HS-27A (cell line): ENCODE results near the gene ANKK1.

Source experiments
- DNase-seq: peaks from one replicate; pipeline ENCODE4 v3.0.0-alpha.2; 2012; ENCODE audit warnings: low read depth, missing footprints

Gene ANKK1

DNA sequence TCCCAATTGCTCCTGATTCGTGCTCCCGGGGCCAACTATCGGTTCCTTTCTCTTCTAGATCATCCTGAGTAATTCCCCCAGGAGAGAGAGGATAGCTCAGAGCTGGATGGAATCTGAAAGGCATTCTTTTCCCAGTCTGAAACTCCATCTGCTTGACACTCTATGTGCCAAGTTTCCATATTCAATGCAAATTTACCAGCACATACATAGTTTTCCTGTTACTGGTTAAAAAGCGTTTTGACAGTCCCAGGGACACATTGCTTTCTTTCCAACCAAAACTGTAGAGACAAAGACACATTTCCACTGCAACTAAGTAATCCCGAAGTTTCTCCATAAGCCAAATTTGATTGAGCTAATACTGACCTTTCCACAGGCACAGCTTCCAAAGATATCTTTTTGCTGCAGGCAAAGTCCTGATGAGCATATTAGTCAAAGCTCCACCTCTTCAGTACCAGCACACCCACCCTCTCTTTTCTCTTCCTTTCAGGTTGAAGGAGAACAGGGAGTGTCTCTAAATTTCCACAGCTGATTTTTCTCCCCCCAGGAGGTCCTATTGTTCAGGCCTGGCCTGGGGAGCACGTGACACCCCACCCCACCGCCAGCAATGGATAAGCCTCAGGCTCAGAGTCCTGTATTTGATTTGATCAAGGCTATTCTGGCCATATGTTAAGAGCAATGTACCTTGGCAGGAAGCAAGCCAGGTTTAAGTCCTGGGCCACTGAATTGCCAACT is 9.7 kb upstream of the ANKK1 start:
- no peak for DNase-seq

DNA sequence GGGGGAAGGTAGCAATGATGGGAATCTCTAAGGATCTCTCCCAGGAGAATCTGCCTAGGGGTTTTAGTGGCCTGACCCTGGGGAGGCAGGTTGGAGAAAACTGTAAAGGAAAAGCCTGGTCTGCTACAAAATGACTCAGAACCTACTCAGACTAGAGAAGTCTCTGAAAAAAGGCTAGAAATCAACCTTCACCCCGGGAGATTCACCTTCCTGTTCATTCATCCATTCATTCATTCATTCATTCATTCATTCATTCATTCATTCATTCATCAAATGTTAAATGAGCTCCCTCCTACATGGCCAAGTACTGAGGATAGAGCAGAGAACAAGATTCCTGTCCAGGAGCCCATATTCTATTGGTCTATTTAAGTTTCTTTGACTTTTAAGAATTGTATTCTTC is 8.9 kb upstream of the ANKK1 start:
- no peak for DNase-seq

DNA sequence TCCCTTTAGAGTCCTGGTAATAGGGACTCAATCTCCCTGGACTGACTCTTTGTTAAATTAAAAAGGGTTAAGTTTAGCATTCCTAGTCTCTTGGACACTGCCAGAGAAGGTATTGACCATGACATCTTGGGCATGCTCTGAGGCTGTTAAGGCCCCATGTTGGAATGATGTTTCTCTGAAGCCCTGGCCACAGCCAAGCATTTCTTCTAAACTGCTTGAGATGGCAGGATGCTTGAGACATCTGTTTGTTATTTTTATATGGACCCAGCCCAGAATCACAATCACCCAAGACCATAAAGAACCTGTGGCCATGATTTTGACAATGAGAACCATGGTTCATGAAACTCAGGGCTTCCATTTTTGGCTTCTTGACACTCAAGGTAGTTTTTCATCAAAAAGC is 5.5 kb upstream of the ANKK1 start:
- no peak for DNase-seq

DNA sequence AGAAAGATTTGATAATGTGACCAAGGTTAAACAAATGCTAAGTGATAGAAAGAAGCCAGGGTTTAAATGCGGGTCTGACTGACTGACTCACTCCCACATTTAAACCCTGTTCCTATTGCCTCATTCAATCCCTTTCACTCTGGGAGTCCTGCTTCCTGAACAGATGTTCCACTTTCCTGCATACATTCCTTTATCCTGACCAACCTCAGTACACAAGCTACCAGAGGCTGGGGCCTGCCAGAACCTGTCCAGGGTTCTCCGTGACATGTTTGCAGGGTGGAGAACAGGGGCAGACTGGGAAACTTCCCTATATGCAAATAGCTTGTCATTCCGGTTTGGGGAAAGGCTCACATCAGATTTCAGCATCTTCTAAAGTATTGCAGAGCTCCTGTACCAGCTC is 3.0 kb upstream of the ANKK1 start:
- DNase-seq: peak; percentile 8

DNA sequence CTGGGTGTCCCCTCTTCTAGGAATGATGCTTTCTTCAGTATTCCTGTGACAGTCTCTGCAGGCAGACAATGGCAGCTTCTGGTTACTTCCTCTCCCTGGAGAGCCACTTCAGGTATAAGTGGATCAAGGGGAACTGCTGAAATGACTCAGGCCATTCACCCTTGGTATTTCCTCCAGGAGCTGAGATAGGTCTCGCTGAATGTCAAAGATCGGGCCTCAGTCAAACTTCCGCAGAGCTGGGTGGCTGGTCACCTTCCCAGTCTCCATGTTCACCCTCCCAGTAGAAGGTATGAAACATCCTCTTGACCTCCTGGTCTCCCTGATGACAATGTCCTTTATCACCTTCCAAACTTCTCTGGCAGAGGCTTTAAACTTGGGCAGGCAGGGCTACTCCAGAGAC is 1.8 kb upstream of the ANKK1 start:
- no peak for DNase-seq

DNA sequence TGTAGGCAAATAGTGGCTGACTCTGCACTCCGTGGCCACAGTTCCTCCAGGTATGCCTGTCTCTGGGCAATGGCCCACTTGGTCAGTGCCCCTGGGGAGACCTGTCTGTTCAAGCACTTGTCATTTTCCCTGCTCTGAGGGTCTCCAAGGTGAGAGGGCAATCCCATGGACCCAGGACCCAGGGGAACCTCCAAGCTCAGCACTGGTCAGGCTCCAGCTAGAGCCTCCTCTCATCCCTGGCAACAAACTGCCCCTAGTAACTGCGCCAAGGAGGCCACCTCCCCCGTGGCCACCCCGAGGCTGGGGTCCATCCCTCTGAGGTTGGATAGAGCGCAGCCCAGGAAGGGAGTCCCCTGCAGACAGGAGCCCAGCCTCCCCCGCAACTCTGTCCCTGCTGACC is 713 bp upstream of the ANKK1 start:
- DNase-seq: no peak

DNA sequence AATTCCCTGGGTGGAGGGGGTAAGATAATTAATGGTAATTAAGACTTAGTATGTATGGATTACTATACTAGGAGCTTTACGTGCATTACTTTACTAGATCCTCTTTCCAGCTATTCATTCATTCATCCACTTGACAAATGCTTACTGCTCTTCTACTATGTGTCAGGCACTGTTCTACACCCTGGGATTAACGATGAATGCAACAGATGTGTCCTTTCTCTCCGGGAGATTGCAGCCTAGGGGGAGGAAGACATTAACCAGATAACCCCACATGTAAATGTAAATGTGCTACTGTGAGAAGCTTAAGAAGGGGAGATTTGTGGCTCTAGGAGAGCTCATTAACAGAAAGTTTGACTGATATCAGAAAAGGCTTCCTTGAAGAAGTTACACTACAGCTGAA is 1.7 kb downstream of the ANKK1 start:
- DNase-seq: no peak

DNA sequence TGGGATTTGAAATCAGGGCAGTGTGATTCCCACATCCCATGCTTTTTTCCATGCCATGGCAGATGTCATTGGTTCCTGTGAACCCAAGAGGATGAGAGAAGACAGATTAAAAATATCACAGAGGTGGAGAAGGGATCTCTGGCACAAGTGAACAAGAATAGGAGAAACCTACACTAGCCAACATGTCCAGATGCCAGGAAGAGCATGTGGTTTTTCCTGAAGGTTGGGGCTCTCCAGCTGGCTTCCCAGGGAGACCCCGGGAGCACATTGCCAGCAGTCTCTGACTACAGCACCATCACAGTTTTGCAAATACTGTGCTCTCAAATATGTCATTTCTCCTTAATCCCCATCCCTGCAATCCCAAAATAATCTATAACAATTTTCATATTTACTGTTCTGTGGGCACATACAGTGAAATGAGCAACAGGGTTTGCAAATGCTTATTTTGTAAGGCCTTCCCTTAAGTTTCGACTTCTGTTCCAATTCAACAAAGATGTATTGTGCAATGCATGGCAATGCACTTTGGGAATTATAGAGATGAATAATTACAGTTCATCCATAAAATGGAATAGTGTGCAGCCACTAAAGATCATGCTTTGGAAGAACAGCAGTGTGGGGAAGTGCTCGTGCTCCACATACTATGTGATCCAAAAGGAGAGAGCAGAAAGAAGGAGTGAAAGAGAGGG is 4.8 kb downstream of the ANKK1 start:
- DNase-seq: no peak

DNA sequence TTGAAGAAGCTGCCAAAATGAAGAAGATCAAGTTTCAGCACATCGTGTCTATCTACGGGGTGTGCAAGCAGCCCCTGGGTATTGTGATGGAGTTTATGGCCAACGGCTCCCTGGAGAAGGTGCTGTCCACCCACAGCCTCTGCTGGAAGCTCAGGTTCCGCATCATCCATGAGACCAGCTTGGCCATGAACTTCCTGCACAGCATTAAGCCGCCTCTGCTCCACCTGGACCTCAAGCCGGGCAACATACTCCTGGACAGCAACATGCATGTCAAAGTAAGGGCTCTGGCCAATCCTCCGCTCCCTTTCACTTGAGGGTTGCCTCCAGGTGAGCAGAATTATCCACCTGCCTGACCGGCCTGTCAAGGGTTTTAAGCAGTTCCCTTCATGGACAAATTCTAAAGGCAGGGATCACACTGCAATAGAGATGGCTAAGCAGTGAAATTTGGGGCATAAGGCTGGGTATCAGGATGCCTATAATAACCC is 6.0 kb downstream of the ANKK1 start:
- DNase-seq: no peak

DNA sequence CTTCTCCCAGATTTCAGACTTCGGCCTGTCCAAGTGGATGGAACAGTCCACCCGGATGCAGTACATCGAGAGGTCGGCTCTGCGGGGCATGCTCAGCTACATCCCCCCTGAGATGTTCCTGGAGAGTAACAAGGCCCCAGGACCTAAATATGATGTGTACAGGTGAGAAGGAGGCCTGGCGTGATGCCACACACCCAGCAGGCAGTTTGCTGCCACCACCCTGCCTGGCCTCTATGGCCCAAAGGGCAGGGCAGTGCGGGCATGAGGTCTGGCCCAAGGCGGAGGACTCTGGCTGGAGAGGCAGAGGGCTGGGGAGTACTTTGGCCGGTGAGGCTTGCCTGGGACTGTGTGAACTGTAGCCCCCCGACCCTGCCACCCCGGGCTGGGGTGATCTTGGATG is 7.3 kb downstream of the ANKK1 start:
- no peak for DNase-seq

DNA sequence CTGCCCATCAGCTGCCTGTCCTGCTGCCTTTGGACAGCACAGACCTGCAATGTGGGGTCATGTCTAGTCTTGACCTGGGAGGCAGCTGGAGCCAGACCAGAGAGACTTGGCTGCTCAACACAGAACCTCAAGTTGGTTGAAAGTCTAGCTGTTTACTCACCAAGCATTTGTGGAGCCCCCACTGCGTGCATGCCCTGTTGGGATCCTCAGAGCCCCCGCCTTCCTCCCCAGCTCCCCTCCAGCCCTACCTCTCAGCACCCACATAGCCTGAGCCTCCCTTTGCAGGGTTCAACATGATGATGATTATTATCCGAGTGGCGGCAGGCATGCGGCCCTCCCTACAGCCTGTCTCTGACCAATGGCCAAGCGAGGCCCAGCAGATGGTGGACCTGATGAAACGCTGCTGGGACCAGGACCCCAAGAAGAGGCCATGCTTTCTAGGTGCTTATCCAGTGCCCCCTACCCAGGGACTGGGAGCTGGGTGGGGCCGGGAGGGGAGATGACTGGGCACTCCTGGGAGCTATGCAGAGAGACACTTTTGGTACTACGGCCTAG is 8.3 kb downstream of the ANKK1 start:
- DNase-seq: no peak

DNA sequence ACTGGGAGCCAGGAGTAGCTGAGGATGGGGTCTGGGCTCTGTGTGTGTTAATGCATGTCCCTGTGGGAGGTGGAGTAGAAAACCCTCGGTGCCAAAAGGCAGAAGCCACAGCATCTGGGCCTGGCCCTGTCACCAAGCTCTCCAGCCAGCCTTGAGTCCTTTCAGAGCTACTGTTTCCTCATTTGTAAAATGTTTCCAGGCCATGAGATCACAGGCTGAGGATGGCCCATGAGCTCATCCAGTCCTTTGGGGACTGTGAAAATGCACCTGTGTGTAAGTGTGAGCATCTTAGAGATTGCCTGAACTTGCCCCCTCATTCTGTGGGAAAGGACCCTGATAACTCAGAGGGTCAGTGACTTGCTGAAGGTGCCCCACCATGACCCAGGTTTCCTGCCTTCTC is 9.1 kb downstream of the ANKK1 start:
- DNase-seq: no peak

DNA sequence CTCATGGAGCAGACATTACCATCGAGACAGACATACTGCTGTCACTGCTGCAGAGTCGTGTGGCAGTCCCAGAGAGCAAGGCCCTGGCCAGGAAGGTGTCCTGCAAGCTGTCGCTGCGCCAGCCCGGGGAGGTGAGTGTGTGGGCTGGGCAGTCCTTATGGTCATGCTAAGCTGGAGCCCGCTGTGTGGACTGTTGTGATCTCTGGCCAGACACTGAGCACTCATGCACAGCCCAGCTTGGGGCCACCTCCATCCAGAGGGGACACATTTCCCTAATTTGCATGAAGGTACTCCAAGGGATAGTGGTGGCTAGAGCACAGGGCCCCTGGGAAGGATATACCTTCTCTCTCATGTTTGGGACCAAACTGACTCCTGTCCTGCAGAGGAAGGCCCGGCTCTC is 9.6 kb downstream of the ANKK1 start:
- DNase-seq: no peak

DNA sequence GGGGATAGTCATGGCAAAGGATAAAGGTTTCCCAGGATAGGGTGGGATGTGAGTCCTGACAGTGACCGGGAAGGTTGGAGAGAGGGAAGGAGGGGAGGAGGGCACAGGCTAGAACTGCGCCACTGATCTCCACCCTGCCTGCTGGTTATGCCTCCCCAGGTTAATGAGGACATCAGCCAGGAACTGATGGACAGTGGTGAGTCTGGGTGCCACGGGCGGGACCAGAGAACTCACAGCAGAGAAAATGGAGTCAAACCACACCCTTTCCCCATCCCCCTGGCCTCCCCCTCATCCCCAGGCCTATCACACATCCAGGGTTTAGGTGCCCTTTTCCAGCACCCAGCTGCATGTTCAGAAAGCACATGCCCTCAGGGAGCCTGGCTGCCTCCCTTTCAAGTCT is 10.2 kb downstream of the ANKK1 start:
- DNase-seq: no peak

DNA sequence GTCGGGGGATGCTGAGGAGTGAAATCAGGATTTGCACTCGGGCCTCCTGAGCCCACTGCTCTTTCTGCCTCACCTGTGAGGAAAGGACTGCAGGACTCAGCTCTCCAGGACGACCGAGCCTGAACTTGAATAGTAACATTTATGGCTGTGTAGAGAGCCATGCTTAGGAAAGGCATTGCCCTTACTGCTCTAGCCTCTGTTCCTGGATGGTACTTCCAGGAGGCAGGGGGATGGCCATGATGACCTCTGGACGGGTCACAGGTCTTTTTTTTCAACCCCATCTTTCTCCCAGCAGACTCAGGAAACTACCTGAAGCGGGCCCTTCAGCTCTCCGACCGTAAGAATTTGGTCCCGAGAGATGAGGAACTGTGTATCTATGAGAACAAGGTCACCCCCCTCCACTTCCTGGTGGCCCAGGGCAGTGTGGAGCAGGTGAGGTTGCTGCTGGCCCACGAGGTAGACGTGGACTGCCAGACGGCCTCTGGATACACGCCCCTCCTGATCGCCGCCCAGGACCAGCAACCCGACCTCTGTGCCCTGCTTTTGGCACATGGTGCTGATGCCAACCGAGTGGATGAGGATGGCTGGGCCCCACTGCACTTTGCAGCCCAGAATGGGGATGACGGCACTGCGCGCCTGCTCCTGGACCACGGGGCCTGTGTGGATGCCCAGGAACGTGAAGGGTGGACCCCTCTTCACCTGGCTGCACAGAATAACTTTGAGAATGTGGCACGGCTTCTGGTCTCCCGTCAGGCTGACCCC is 11.3 kb downstream of the ANKK1 start:
- DNase-seq: no peak

DNA sequence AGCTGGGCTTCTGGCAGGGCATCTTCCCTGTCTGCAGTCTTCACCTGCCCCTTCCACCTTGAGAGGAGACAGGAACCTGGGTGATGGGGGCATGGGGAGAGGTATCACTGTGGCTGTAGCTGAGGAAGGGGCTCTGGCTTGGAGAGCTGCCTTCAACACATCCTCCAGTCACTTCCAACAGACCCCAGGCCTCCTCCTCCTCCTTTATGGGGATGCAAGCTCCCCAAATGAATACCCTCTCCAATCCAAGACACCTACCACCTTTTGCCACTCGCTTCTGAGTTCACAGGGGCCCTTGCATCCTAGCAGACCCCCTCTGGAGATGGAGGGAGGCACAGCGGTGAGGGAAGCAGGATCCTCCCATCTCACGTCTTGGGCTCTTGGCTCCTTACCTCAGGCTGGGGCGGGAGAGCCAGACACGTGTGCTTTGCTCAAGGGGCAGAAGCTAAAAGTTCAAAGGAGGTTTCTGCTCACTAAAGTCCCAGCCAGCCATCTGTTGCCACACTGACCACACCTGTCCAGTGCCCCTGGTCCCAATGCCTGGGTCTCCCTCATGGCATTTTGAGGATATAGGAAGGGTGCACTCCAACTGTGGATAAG is 13.2 kb downstream of the ANKK1 start:
- no peak for DNase-seq

DNA sequence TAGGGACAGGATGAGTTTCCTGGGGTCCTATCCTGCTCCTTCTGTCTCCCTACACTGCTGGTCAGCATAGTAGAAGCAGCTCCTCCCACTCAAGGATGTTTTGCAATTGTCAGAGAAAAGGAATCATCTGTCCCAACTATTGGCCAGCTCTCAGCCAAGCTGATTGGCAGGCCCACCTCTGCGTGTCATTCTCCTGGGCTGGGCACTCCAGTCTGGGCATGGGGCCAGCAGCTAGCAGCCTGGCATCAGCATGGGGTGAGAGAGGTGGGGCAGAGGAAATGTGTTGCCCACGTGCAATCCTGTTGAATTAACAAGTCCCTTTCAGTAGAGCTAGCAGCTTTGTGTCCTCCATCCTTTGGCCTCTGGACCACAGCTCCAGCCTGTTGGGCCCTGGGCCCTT is 14.1 kb downstream of the ANKK1 start:
- DNase-seq: peak; percentile 15

DNA sequence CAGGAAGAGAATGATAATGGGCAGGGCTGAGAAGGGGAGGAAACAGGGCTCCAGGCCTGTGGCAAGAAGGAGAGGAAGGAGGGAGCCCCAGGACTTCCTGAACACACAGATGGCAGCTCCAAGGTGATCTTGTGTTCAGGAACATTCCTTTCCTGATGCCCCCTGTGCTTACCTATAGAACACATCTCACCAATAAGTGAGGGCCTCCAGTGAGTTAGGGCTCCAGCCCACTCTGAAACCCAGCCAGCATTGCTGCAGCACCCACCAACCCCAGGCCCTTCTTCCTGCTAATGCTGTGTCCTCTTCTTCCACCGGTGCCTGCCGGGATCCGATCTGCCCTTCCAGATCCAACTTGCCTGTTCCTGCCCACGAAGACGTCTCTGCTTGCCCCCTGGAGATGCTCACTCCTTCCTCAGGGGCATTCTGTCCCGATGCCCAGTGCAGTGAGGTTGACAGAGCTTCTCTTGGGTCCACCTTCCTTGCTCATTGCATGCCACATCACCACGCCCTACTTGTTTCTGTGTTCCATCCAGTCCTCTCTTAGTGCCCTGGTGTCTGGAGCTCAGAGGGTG is 17.4 kb downstream of the ANKK1 start:
- no peak for DNase-seq

DNA sequence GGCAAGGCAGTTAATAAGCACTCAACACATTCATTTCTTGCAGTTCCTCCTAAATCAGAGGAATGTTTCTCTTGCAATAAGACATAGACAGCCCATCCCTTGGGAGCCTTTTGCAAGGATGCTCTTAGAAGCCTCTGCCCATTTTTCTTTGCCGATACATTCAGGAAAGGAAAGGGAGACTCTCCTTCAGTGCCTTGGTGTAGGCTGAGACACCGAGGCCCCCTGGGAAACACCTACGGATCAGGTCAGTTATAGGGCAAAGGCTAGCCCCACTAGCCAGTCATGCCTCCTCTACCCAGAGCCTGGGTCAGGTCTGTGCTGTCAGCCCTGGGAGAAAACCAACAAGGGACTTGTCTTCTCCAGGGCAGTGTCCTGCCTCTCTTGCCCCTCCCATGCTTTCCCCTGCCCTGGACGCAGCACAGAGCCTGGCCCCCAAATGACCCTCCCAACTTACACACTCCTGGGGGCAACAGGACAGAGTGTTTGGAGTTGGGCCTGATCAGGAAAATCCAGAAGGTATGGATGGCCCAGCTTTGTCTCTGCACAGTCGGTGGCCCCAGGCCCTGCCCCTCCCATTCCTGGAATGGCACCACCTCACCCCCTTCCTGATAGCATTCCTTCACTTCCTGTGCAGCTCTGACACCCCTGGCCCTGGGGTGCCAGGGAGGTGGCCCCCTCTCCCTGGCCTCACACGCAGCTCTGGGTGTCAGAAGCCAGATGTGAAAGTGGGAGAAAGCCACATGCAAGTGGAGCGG is 18.3 kb downstream of the ANKK1 start:
- DNase-seq: no peak

DNA sequence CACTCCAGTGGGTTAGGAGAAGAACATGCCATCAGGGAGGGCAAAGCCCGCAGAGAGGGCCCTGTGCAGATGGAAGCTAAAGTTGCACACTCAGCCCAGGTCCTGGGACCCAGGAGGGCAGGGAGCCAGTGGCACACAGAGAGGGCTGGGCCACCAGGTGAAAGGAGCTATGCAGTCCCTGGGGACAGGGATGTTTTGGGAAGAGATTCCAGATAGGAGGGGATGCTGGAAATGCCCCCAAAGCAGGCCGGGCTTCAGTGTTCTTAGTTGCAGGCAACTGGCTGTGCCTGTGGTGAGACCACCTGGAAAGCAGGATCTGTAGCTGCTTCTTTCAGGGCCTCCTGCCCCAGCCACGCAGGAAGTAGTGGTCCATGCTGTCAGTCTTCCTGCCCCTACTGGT is 19.6 kb downstream of the ANKK1 start:
- no peak for DNase-seq

DNA sequence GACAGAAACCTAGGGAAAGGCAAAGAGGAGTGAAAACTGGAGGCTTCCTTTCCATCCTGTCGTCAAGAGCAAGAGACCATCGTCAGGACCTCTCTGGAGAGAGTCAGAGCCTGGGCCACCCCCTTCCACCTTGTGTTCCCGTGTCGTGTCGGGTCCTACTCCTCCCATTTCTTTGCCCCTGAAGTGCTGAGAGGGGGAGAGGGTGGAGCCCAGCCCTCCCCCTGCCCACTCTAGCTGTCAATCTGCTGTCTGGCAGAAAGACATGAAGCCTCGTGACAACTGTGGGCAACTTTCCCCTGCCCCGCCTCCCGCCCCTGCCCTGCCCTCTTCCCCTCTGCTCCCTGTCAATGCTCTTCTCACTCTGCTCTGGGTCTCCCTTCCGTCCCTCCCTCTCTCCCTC is 20.6 kb downstream of the ANKK1 start:
- no peak for DNase-seq
